GM19468 (cell line): ENCODE data around the gene CCDC150.
"Not testable (repeated sequence)": the region's sequence is repeated elsewhere in the genome, so short reads cannot be mapped to it uniquely, and the experiment has no call there.

Source experiments
- ATAC-seq: cut with Tn5 transposase; IDR thresholded peaks from one replicate; pipeline ENCODE4 v1.9.1; 2021; ENCODE audit warnings: mild to moderate bottlenecking, moderate library complexity, moderate number of reproducible peaks; ENCODE audit not compliant: unreplicated experiment; ENCODE audit errors: extremely low read depth

CCDC150 gene

GRCh38 chr2:196639180-196640030, at the start of gene CCDC150:
Gene CCDC150, plus strand, starts transcription at chr2:196639715. Its CDS starts 52 bp downstream, at chr2:196639767.
- ATAC-seq: peak; percentile 100

- ATAC-seq: no peak
These were observed 49.2 kb upstream of the CCDC150 start for GRCh38 chr2:196590286-196590685.

GRCh38 chr2:196591004-196591403, 48.5 kb upstream of the CCDC150 start:
- no peak for ATAC-seq

- ATAC-seq: no peak
These were observed 47.9 kb upstream of the CCDC150 start for GRCh38 chr2:196591621-196592022.

- ATAC-seq: no peak
These were observed 47.1 kb upstream of the CCDC150 start for GRCh38 chr2:196592331-196592910.

- peak; percentile 38 for ATAC-seq
These were observed 46.3 kb upstream of the CCDC150 start, which contains the start of gene HECW2 for GRCh38 chr2:196592911-196593881. Gene HECW2, minus strand, starts transcription at chr2:196593554.

GRCh38 chr2:196594158-196594557, 45.4 kb upstream of the CCDC150 start:
- ATAC-seq: no peak

GRCh38 chr2:196597531-196597930, 42.0 kb upstream of the CCDC150 start:
- no peak for ATAC-seq

GRCh38 chr2:196598412-196598811, 41.1 kb upstream of the CCDC150 start:
- ATAC-seq: no peak

GRCh38 chr2:196598846-196599245, 40.7 kb upstream of the CCDC150 start:
- no peak for ATAC-seq

- no peak for ATAC-seq
These were observed 37.8 kb upstream of the CCDC150 start for GRCh38 chr2:196601430-196602306.

GRCh38 chr2:196604196-196604595, 35.3 kb upstream of the CCDC150 start:
- ATAC-seq: no peak

GRCh38 chr2:196606516-196606915, 33.0 kb upstream of the CCDC150 start:
- no peak for ATAC-seq

- ATAC-seq: no peak
These were observed 32.4 kb upstream of the CCDC150 start for GRCh38 chr2:196607073-196607472.

GRCh38 chr2:196607896-196608295, 31.6 kb upstream of the CCDC150 start:
- not testable (repeated sequence) for ATAC-seq

GRCh38 chr2:196609806-196610205, 29.7 kb upstream of the CCDC150 start:
- ATAC-seq: no peak

GRCh38 chr2:196610796-196611195, 28.7 kb upstream of the CCDC150 start:
- no peak for ATAC-seq

GRCh38 chr2:196613302-196613701, 26.2 kb upstream of the CCDC150 start:
- ATAC-seq: no peak

- ATAC-seq: no peak
These were observed 22.1 kb upstream of the CCDC150 start for GRCh38 chr2:196617430-196617829.
